ENCODE measurements around the gene PACRG. TPM values are rescaled to one million over a fixed set of nuclear protein-coding genes. Genes with fewer than 3 reads are reported as not detected.

The PACRG gene
- total and polyA plus RNA-seq, 10 of the 15 experiments (the other 5 are each of a cell fraction or from before 2014, with no cell fraction given) = not detected

DNA sequence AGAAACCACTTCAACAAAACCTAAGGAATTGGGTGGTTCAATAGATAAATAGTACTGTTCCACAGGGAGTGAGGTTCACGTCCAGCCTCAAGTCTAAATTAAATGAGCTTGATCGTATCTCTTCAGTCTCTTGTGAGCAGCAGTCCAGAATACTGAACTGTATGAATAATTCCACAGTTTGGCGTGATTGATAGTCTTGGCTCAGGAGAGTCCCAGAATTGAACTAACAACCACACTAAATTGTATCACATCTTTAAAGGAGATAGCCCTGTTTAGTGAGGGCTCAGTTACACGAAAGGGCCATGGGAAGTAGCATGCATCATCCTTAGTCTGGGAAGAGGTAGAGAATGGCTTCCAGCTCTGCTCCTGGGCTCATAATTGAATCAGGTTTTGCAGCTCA lies 224.6 kb downstream of the PACRG start:
- Histone ChIP-seq H3K79me2 (ENCODE audit: control insufficient read depth, insufficient read depth, low read length) (no peaks in the 10 kb centered on the region), H2AFZ (ENCODE audit: control insufficient read depth, low read depth, low read length) (no peak overlapping the region), H3K27ac (ENCODE audit: control insufficient read depth, insufficient read depth) (no peak overlapping the region), H4K20me1 (ENCODE audit: control insufficient read depth, insufficient read depth) (no peaks in the 10 kb centered on the region), H3K9me3 (replicated peaks; ENCODE audit: control insufficient read depth, insufficient read depth, low read length) (no peaks in the 10 kb centered on the region), H3K27me3 (replicated peaks in 1 of 2; ENCODE audit: control insufficient read depth in 2 of 2, insufficient read depth in 2 of 2, low read length in 1 of 2) (no peaks in the 10 kb centered on the region; a peak in 1 of 4 replicates), H3K36me3 (ENCODE audit: control insufficient read depth in 2 of 2, insufficient read depth in 2 of 2, low read length in 1 of 2) (no peaks in the 10 kb centered on the region), H3K4me2 (ENCODE audit: control insufficient read depth, insufficient read depth) (no peak overlapping the region), H3K4me1 (ENCODE audit: control insufficient read depth, insufficient read depth, low read length) (no peaks in the 10 kb centered on the region), H3K9ac (ENCODE audit: control insufficient read depth, insufficient read depth, low read length) (no peak overlapping the region), H3K4me3 (no peak overlapping the region)
- in situ Hi-C loops (cut with MboI) (no loop called here), intact Hi-C loops (cut with micrococcal nuclease; ENCODE audit: unreplicated experiment) (no loop called here)
- SMC1A ChIA-PET (ENCODE audit: uncharacterized antibody, unreplicated experiment) = no interaction called here
- RAD21 ChIA-PET (ENCODE audit: unreplicated experiment) = no interaction called here
- TF ChIP-seq NFXL1 (IDR thresholded peaks at IDR 0.05; ENCODE audit: borderline replicate concordance) = no peak
- no peak for TF ChIP-seq POU2F2 (IDR thresholded peaks at IDR 0.05; ENCODE audit: borderline replicate concordance, low read depth, low read length)
- ATAC-seq (no peak), DNase-seq (ENCODE audit: low read depth, low spot score) (no peak), FAIRE-seq (no peak)
- POLR2A ChIA-PET = no interaction called here
- CTCF ChIA-PET = interaction anchor here (1.5 kb wide), 1 partner anchor 29 kb away, joined by 5 read pairs; no protein-coding TSS in a partner anchor
- 1% methylated on average over 4 of the region's 4 CpGs for WGBS (ENCODE audit: insufficient coverage, insufficient replicate concordance, low lambda C conversion rate, missing lambda C conversion rate)
- no TSS peak for BruUV-seq (replicated peaks)

GRCh38 chr6:162957062-162957461 lies 229.3 kb downstream of the PACRG start:
- Histone ChIP-seq H4K20me1 (ENCODE audit: control insufficient read depth, insufficient read depth) (no peaks in the 10 kb centered on the region), H3K36me3 (ENCODE audit: control insufficient read depth in 2 of 2, insufficient read depth in 2 of 2, low read length in 1 of 2) (no peaks in the 10 kb centered on the region), H3K9ac (ENCODE audit: control insufficient read depth, insufficient read depth, low read length) (no peak overlapping the region), H3K4me3 (no peak overlapping the region), H3K4me1 (ENCODE audit: control insufficient read depth, insufficient read depth, low read length) (no peaks in the 10 kb centered on the region), H3K9me3 (replicated peaks; ENCODE audit: control insufficient read depth, insufficient read depth, low read length) (no peaks in the 10 kb centered on the region), H3K27ac (ENCODE audit: control insufficient read depth, insufficient read depth) (no peak overlapping the region), H3K27me3 (replicated peaks in 1 of 2; ENCODE audit: control insufficient read depth in 2 of 2, insufficient read depth in 2 of 2, low read length in 1 of 2) (no peaks in the 10 kb centered on the region), H3K79me2 (ENCODE audit: control insufficient read depth, insufficient read depth, low read length) (no peaks in the 10 kb centered on the region), H3K4me2 (ENCODE audit: control insufficient read depth, insufficient read depth) (no peak overlapping the region), H2AFZ (ENCODE audit: control insufficient read depth, low read depth, low read length) (no peak overlapping the region)
- RAD21 ChIA-PET (ENCODE audit: unreplicated experiment) = no interaction called here
- no TSS peak for BruUV-seq (replicated peaks)
- ATAC-seq (no peak), DNase-seq (ENCODE audit: low read depth, low spot score) (no peak), FAIRE-seq (no peak)
- CTCF ChIA-PET = no interaction called here
- SMC1A ChIA-PET (ENCODE audit: uncharacterized antibody, unreplicated experiment) = interaction anchor here (0.5 kb wide), 1 partner anchor 112 kb away, joined by 4 read pairs; no protein-coding TSS in a partner anchor
- POLR2A ChIA-PET = no interaction called here
- TF ChIP-seq CHD4 (IDR thresholded peaks at IDR 0.05) = no peak
- TF ChIP-seq KLF5 (IDR thresholded peaks at IDR 0.05; ENCODE audit: partially characterized antibody) = no peak
- TF ChIP-seq JUNB (IDR thresholded peaks at IDR 0.05) = no peak
- TF ChIP-seq ZZZ3 (IDR thresholded peaks at IDR 0.05; ENCODE audit: control insufficient read depth, insufficient read length, low read depth) = no peak
- intact Hi-C loops (cut with micrococcal nuclease; ENCODE audit: unreplicated experiment) = no loop called here
- in situ Hi-C loops (cut with MboI) = no loop called here
- WGBS (ENCODE audit: insufficient coverage, insufficient replicate concordance, low lambda C conversion rate, missing lambda C conversion rate) = 9% methylated on average over 3 of the region's 3 CpGs
